Stimulated activated CD4-positive, alpha-beta T cell treated with anti-CD3 and anti-CD28 coated beads, Interleukin-12 subunit alpha, Interleukin-12 subunit beta, amount 100 ng/mL, for 4 hours (primary cell): ENCODE measurements around the gene BAD.
"Not testable (repeated sequence)": the region's sequence is repeated elsewhere in the genome, so short reads cannot be mapped to it uniquely, and the experiment has no call there.

ENCODE experiments used
- DNase-seq: peaks from one replicate; pipeline ENCODE4 v3.0.0-alpha.2; 2020

Gene BAD

DNA sequence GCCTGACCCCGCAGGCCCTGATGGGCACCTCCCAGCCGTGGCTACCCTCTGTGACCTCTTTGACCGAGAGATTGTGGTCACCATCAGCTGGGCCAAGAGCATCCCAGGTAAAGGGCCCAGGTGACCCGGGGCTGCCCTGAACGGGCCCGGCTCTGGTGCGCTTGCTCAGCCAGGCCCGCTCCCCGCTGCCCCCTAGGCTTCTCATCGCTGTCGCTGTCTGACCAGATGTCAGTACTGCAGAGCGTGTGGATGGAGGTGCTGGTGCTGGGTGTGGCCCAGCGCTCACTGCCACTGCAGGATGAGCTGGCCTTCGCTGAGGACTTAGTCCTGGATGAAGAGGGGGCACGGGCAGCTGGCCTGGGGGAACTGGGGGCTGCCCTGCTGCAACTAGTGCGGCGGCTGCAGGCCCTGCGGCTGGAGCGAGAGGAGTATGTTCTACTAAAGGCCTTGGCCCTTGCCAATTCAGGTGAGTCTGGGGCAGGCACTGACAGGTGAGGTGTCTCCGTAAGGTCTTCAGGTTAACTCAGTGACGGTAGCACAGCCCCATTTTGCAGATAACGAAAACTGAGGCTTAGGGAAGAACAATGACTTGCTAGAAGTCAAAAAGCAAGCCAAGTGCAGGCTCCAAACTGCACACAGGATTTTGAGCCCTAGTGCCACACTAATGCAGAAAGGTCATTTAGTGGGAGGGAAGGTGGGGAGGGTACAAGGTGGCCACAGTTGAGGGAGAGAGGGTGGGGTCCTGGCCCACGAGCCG lies 30.5 kb upstream of the BAD start:
- no peak for DNase-seq

DNA sequence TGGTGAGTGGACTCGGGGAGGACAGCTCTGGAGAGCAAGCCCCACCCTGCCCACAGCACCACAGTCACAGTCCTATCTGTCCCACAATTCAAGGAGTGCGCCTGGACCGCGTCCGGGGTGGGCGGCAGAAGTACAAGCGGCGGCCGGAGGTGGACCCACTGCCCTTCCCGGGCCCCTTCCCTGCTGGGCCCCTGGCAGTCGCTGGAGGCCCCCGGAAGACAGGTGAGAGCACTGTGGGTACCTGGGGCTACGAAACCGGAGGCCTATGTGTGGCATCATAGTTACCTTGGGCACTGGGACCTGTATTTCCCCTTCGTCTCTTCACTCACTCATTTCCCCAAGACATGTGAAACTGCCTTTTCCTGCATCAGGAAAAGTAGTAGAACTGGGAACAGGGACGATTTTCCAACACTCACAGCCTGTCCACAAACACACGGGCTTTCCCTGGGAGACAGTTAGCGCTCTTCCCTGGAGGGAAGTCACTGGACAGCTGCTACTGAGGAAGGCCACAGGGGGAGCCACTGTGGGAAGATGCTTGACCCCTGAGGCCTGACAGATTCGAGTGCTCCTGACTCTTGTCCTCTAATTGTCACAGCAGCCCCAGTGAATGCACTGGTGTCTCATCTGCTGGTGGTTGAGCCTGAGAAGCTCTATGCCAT lies 29.8 kb upstream of the BAD start:
- no peak for DNase-seq

DNA sequence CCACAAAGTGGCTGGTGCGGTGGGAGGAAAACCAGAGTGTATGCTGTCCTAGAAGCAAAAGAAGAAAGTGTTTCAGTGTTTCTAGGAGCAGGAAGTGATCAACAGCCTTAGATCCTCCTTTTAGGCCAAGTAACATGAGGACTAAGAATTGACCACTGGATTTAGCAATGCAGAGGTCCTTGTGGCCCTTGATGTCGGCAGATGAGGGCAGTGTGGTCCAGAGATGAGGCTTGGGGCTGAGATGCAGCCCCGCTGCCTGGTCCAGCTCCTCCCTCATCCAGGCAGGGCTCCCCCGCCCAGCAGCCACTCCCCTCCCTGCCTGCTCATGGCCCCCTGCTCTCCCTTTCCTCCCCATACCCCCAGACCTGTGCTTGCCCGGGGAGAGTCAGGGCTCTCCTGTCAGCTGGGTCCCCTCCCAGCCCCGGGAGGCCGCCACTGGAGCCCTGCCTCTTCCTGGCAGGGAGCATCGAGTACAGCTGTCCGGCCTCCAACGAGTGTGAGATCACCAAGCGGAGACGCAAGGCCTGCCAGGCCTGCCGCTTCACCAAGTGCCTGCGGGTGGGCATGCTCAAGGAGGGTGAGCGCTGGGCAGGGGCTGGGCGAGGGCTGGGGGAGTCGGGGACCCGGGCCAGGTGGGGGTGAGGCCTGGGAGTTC lies 29.2 kb upstream of the BAD start:
- no peak for DNase-seq

- no peak for DNase-seq
Measured at GRCh38 chr11:64312947-64313346, 28.5 kb upstream of the BAD start.

DNA sequence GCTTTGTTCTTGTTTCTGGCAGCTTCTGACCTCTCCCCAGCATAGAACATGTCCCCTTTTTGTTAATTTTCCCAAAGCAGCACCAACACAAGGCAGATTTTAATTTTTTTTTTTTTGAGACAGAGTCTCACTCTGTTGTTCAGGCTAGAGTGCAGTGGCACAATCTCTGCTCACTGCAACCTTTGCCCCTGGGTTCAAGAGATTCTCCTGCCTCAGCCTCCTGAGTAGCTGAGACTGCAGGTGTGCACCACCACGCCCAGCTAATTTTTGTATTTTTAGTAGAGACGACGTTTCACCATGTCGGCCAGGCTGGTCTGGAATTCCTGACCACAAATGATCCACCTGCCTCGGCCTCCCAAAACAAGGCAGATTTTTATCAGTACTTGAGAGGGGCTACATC lies 23.3 kb upstream of the BAD start:
- DNase-seq = not testable (repeated sequence)

DNA sequence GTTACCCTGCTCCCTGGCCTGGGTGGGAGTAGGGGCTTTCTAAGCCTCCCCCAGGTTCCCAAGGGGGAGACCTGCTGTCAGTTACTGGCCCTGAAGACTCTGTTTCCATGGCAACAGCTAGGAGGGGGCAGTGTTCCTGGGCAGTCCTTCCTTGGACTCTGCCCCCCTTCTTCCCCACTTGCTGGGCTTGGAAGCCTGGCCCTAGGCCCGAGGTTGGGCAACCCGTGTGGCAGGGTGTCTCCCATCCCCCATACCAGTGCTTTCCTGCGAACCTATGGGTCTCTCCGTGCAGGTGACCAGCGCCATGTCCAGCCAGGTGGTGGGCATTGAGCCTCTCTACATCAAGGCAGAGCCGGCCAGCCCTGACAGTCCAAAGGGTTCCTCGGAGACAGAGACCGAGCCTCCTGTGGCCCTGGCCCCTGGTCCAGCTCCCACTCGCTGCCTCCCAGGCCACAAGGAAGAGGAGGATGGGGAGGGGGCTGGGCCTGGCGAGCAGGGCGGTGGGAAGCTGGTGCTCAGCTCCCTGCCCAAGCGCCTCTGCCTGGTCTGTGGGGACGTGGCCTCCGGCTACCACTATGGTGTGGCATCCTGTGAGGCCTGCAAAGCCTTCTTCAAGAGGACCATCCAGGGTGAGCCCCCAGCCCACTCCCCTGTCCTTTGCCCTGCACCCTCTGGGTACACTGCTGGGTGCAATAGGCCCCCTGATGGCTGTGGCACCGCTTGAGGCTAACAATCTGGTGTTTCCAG lies 22.6 kb upstream of the BAD start:
- DNase-seq = no peak

DNA sequence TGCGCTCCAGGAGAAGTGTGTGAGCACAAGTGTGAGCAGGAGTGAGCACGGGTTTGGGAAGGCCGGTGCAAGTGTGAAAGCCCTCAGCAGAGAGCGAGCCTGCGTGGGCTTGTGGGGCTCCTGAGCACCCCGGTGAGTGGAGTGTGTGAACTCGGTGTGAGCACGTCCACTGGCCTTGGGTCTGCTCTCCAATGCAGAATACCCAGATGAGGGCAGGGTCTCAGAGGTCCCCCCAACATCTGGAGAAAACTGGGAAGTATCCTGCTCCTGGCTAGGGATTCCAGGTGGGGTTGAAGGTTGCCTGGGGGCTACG lies 22.1 kb upstream of the BAD start:
- no peak for DNase-seq

DNA sequence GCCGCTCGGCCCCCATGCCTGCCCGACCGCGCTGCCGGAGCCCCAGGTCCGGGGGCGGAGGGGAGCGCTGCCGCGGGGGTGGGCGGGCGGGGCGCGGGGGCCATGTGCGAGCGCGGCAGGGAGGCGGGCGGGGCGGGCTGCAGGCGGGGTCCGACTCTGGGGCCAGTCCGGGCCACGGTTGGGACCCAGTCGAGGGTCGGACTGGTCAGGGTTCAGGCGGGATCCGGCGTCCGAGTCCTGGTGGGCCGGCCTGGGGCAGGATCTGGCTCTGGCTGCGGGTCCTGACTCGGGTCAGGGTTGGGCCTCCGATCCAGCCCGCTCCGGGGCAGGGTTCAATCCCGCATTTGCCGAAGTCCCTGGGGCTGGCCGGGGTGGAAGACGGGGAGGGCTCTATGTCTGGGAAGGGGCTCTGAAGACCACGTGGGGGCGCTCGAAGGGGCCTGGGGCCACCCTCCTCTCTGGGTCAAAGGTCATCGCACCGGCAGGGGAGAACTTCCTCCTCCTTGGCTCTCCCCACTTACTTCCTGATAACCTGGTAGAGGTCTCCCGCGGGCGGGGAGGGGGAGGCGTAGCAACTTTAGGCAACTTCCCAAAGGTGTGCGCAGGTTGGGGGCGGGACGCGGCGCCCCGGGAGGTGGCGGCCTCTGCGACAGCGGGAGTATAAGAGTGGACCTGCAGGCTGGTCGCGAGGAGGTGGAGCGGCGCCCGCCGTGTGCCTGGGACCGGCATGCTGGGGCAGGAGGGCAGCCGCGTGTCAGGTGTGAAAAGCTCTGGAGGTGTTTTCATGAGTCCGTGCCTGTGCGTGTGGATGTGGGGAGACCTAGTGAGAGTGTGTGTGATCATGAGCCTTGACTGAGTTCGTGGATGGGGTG lies 21.5 kb upstream of the BAD start:
- DNase-seq = peak; percentile 65

DNA sequence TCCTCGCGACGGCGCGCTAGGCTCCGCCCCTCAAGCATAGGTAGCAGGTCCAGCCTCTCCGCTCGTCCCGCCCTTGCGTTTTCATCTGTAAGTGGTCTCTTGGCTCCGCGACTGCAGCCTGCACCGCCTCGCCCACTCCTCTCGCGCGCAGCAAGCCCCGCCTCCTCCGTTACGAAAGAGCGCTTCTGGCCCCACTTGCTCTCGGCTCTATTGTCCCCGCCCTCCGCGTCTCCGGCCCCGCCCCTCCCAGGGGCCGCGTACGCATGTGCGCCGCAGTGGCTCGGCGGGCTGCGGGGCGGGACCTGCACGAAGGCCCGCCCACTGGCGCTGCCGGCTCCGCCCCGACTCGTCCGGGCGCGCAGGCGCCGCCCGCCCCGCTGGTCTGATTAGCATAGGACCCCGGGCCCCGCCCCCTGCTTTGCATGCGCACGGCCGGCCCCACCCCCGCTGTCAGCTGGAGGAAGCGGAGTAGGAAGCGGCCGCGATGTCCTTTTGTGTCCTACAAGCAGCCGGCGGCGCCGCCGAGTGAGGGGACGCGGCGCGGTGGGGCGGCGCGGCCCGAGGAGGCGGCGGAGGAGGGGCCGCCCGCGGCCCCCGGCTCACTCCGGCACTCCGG lies 20.7 kb upstream of the BAD start, which contains the start of gene ESRRA:
Gene ESRRA, plus strand, starts transcription at position 450 of the 616 bp plus-strand sequence. CDS start 1,656 bp downstream, outside the sequence.
- DNase-seq = peak; percentile 100

- peak; percentile 97 for DNase-seq
Measured at GRCh38 chr11:64304316-64305072, 20.0 kb upstream of the BAD start.

GRCh38 chr11:64304032-64304315 lies 19.5 kb upstream of the BAD start:
- DNase-seq = no peak

- DNase-seq = no peak
Measured at GRCh38 chr11:64303109-64304031, 18.9 kb upstream of the BAD start.

GRCh38 chr11:64299847-64300648 lies 15.6 kb upstream of the BAD start, which contains the start of gene CATSPERZ:
CATSPERZ (plus strand) TSS chr11:64300358; CDS start chr11:64300411, 53 bp downstream.
- DNase-seq = no peak

GRCh38 chr11:64298966-64299846 lies 14.7 kb upstream of the BAD start:
- no peak for DNase-seq

- no peak for DNase-seq
Measured at GRCh38 chr11:64297699-64298358, 13.4 kb upstream of the BAD start.

- no peak for DNase-seq
Measured at GRCh38 chr11:64296830-64297698, 12.6 kb upstream of the BAD start.

DNA sequence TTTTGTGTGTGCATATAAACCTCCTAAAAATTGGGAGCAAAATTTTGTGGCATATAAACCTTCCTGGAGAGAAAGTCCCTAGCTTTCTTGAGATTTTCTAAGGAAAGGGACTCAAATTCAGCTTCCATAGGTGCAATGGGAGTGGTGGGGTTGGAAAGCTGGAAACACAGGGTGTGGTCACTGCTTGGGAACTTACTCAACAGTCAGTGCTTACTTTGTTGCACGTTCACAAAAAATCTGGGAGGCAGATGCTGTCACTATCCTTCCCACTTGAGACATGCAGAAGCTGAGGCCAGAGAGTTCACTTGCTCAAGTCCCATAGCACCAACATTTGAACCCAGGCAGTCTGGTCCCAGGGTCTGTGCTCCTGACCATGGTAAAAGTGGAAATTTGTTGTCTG lies 11.8 kb upstream of the BAD start:
- no peak for DNase-seq
